Measurements from ENCODE around the gene TMEM80. TPM values are rescaled to one million over a fixed set of nuclear protein-coding genes. Genes with fewer than 3 reads are reported as not detected.

TMEM80 gene
- total RNA-seq, 1 experiment from 2014 or later = 17.6 TPM

DNA sequence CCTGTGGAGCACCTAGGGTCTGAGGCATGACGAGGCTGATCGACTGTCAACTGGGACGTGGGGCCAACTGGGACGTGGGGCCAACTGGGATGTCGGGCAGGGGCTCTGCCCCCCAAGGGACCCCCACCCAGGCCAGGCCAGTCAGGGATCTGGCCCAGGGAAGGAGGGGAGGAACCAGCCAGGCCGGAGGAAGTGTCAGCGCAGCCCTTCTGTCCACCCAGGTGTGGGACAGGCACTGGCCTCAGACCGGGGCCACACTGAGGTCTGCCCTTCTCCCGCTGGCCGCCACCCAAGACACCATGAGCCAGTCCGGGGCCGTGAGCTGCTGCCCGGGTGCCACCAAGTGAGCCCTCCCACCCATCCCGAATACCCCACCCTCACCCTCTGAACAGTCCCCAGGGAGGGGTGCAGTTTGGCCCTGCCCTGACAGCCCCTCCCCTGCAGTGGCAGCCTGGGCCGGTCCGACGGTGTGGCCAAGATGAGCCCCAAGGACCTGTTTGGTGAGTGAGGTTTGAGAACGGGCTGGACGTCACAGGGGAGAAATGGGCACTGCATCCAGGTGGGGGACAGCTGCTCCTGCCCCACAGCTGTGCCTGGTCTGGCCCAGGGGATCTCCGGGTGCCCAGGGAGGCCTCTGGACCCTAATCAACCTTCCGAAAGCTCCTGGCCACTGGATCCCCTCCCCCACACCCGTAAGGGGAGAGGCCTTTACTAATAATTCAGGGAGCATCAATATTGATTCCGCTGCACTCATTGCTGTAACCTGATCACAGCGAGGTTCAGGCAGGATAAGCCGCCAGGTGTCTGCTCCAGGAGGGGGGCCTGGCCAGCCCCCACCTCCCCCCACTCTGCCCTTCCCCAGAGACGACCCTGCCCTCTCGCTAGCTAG lies 13.7 kb downstream of the TMEM80 start:
- Histone ChIP-seq H3K27ac (ENCODE audit: low read depth, low read length, poor library complexity, severe bottlenecking) (no peak overlapping the region), H3K27me3 (replicated peaks; ENCODE audit: insufficient read depth, low read depth, low read length, poor library complexity) (no peaks in the 10 kb centered on the region), H3K4me3 (ENCODE audit: low read depth, low read length, poor library complexity, severe bottlenecking) (no peak overlapping the region), H3K9me3 (ENCODE audit: low read depth, low read length, poor library complexity, severe bottlenecking) (no peaks in the 10 kb centered on the region), H3K36me3 (ENCODE audit: insufficient read depth, low read length, poor library complexity, severe bottlenecking) (no peaks in the 10 kb centered on the region), H3K4me1 (ENCODE audit: insufficient read depth, low read length, poor library complexity, severe bottlenecking) (no peaks in the 10 kb centered on the region)
- DNase-seq (ENCODE audit: low spot score) = no peak
- POLR2A ChIA-PET (ENCODE audit: low non-redundant PET) = no interaction called here
- intact Hi-C loops (cut with micrococcal nuclease; ENCODE audit: unreplicated experiment) = no loop called here
- TF ChIP-seq EZH2 (IDR thresholded peaks at IDR 0.05; ENCODE audit: borderline replicate concordance, low read depth, low read length, poor library complexity, severe bottlenecking) = no peak
- TF ChIP-seq, protein P1, sequence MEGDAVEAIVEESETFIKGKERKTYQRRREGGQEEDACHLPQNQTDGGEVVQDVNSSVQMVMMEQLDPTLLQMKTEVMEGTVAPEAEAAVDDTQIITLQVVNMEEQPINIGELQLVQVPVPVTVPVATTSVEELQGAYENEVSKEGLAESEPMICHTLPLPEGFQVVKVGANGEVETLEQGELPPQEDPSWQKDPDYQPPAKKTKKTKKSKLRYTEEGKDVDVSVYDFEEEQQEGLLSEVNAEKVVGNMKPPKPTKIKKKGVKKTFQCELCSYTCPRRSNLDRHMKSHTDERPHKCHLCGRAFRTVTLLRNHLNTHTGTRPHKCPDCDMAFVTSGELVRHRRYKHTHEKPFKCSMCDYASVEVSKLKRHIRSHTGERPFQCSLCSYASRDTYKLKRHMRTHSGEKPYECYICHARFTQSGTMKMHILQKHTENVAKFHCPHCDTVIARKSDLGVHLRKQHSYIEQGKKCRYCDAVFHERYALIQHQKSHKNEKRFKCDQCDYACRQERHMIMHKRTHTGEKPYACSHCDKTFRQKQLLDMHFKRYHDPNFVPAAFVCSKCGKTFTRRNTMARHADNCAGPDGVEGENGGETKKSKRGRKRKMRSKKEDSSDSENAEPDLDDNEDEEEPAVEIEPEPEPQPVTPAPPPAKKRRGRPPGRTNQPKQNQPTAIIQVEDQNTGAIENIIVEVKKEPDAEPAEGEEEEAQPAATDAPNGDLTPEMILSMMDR (conservative IDR thresholded peaks at IDR 0.05; ENCODE audit: low read depth, low read length) = no peak
- CTCF ChIA-PET = no interaction called here
- no TSS peak for BruUV-seq (replicated peaks)

DNA sequence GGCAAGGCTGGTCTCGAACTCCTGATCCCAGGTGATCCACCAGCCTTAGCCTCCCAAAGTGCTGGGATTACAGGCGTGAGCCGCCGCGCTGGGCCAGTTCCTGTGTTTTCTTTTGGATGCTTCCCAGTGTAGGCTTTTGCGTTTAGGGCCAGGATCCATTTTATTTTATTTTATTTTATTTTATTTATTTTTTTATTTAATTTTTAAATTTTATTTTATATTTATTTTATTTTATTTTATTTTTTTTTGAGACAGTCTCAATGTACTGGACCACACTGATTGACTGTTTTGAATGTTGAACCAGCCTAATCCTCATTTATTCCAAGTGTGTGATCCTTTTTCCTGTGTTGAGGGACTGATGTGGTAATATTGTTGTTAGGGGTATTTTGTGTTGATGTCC lies 18.8 kb downstream of the TMEM80 start:
- BruUV-seq (replicated peaks) = no TSS peak

DNA sequence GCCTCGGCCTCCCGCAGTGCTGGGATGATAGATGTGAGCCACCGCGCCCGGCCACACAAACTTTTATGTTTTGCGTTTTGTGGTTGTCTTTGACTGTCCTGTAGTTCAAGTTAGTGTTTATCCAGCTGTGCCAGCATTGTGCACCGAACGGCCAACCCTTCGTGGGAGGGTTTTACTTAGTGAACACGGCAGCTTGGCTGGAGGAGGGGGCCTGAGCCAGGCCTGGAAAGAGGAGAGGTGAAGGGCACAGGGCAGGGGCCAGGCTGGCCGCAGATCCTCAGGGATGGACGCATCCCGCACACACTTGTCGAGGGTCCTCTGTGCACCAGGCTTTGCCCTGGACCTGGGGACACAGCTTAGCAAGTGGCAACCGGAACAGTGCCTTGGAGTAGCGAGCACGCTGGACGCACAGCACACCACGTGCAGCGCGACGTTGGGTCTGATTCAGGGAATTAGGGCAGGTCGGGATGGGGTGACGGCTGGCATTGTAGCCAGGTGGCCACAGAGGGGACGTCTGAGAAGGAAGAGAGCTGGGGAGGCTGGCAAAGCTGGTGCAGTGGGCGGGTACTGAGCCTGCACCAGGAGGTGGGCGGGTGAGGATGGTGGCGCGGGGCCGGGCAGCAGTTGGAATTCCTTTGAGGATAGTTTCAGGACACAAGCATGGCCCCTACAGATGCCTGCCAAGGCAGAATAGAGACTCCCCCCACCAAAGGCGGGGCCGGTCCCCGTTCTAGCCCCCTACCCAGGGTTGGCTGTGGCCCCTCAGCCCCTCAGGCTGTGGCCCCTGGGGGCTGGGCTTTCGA lies 23.8 kb downstream of the TMEM80 start:
- DNase-seq (ENCODE audit: low spot score) = no peak
- intact Hi-C loops (cut with micrococcal nuclease; ENCODE audit: unreplicated experiment) = loop anchor here (5.0 to 10.0 kb wide), 2 partner anchors 57 to 165 kb away; no protein-coding TSS in a partner anchor
- ChIA-PET CTCF (interaction anchor here (0.6 kb wide), 1 partner anchor 482 kb away, joined by 3 read pairs; no protein-coding TSS in a partner anchor), POLR2A (ENCODE audit: low non-redundant PET) (no interaction called here)
- no peaks in the 10 kb centered on the region for H3K9me3 ChIP-seq (ENCODE audit: low read depth, low read length, poor library complexity, severe bottlenecking)
- BruUV-seq (replicated peaks) = no TSS peak
- H3K27me3 ChIP-seq (replicated peaks; ENCODE audit: insufficient read depth, low read depth, low read length, poor library complexity) = peaks cover 32% of the 10 kb centered on the region
- no peaks in the 10 kb centered on the region for H3K36me3 ChIP-seq (ENCODE audit: insufficient read depth, low read length, poor library complexity, severe bottlenecking)
- H3K4me3 ChIP-seq (ENCODE audit: low read depth, low read length, poor library complexity, severe bottlenecking) = no peak overlapping the region
- TF ChIP-seq, protein P1 (conservative IDR thresholded peaks at IDR 0.05; ENCODE audit: low read depth, low read length) = no peak
- TF ChIP-seq EZH2 (IDR thresholded peaks at IDR 0.05; ENCODE audit: borderline replicate concordance, low read depth, low read length, poor library complexity, severe bottlenecking) = no peak
- H3K27ac ChIP-seq (ENCODE audit: low read depth, low read length, poor library complexity, severe bottlenecking) = no peak overlapping the region
- no peaks in the 10 kb centered on the region for H3K4me1 ChIP-seq (ENCODE audit: insufficient read depth, low read length, poor library complexity, severe bottlenecking)

More for the DNA sequence above, 18.8 kb downstream of the TMEM80 start:
- POLR2A ChIA-PET (ENCODE audit: low non-redundant PET) = no interaction called here
- no peaks in the 10 kb centered on the region for H3K9me3 ChIP-seq (ENCODE audit: low read depth, low read length, poor library complexity, severe bottlenecking)
- CTCF ChIA-PET = no interaction called here
- no peak for DNase-seq (ENCODE audit: low spot score)
- intact Hi-C loops (cut with micrococcal nuclease; ENCODE audit: unreplicated experiment) = no loop called here
- H3K27me3 ChIP-seq (replicated peaks; ENCODE audit: insufficient read depth, low read depth, low read length, poor library complexity) = peaks cover under 1% of the 10 kb centered on the region
- no peak overlapping the region for H3K27ac ChIP-seq (ENCODE audit: low read depth, low read length, poor library complexity, severe bottlenecking)
- no peaks in the 10 kb centered on the region for H3K36me3 ChIP-seq (ENCODE audit: insufficient read depth, low read length, poor library complexity, severe bottlenecking)
- H3K4me3 ChIP-seq (ENCODE audit: low read depth, low read length, poor library complexity, severe bottlenecking) = no peak overlapping the region
- TF ChIP-seq, protein P1 (conservative IDR thresholded peaks at IDR 0.05; ENCODE audit: low read depth, low read length) = no peak
- TF ChIP-seq EZH2 (IDR thresholded peaks at IDR 0.05; ENCODE audit: borderline replicate concordance, low read depth, low read length, poor library complexity, severe bottlenecking) = no peak
- no peaks in the 10 kb centered on the region for H3K4me1 ChIP-seq (ENCODE audit: insufficient read depth, low read length, poor library complexity, severe bottlenecking)
